ENCODE results near the gene TSPEAR. TPM values are rescaled to one million over a fixed set of nuclear protein-coding genes. Genes with fewer than 3 reads are reported as not detected.

The TSPEAR gene
- polyA plus RNA-seq, 1 experiment: not detected

- H3K27me3 ChIP-seq (ENCODE audit: control insufficient read depth, insufficient read depth, low read length): peaks cover 4% of the 10 kb centered on the region; the same call in 1 of the 2 replicates
- no peak for TF ChIP-seq CTCF (IDR thresholded peaks at IDR 0.05; ENCODE audit: insufficient read depth, low read depth, low read length)
- H3K4me3 ChIP-seq (ENCODE audit: low read depth, low read length): no peak overlapping the region
- no peak for DNase-seq (ENCODE audit: low read depth)
- CTCF ChIA-PET: interaction anchor here (0.7 to 1.2 kb wide), 2 partner anchors 11 to 31 kb away, joined by 3 read pairs; no protein-coding TSS in a partner anchor
- no peaks in the 10 kb centered on the region for H3K36me3 ChIP-seq (ENCODE audit: control insufficient read depth, insufficient read depth, low read length)
- POLR2A ChIA-PET: no interaction called here
These were observed 232.6 kb downstream of the TSPEAR start for GRCh38 chr21:44478801-44479167.

DNA sequence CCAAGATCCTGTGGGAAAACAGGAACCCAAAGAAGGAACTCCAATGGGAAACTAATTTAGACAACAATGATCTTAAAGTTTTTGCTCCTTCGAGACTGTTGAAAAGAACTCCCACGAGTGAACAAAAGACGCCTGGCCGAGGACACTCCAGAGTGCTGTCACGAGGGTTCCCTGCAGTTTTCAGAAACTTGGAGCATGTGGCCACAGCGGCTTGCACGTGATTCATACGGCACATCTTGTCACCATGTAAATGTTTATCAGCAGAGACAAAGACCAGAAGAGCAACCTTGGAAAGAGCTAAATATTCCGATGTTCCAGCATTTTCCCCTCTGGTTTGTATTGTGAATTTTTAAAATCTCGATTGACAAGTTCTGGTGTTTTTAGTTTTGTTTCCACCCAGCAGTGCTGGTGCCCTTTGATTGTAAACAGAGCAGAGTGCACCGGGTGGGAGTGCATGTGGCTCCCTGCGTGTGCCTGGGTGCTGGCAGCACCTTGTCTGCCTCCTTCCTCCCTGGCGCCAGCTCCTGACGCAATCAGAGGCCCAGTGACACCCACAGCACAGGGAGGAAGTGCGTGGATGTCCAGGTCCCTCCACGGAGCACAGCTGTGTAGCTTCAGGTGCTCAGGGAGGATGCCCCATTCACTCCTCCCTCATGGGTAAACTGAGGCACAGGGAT, 233.1 kb downstream of the TSPEAR start:
- no peak overlapping the region for H3K4me3 ChIP-seq (ENCODE audit: low read depth, low read length)
- peaks cover 4% of the 10 kb centered on the region; the same call in 1 of the 2 replicates for H3K27me3 ChIP-seq (ENCODE audit: control insufficient read depth, insufficient read depth, low read length)
- no peaks in the 10 kb centered on the region for H3K36me3 ChIP-seq (ENCODE audit: control insufficient read depth, insufficient read depth, low read length)
- DNase-seq (ENCODE audit: low read depth): no peak
- ChIA-PET POLR2A (no interaction called here), CTCF (interaction anchor here (0.7 kb wide), 1 partner anchor 32 kb away, joined by 3 read pairs; no protein-coding TSS in a partner anchor)
- TF ChIP-seq CTCF (IDR thresholded peaks at IDR 0.05; ENCODE audit: insufficient read depth, low read depth, low read length): no peak

GRCh38 chr21:44477712-44478111, 233.7 kb downstream of the TSPEAR start:
- POLR2A ChIA-PET: no interaction called here
- peaks cover 4% of the 10 kb centered on the region; the same call in 1 of the 2 replicates for H3K27me3 ChIP-seq (ENCODE audit: control insufficient read depth, insufficient read depth, low read length)
- CTCF ChIA-PET: no interaction called here
- H3K4me3 ChIP-seq (ENCODE audit: low read depth, low read length): no peak overlapping the region
- no peaks in the 10 kb centered on the region for H3K36me3 ChIP-seq (ENCODE audit: control insufficient read depth, insufficient read depth, low read length)
- DNase-seq (ENCODE audit: low read depth): no peak
- TF ChIP-seq CTCF (IDR thresholded peaks at IDR 0.05; ENCODE audit: insufficient read depth, low read depth, low read length): no peak

GRCh38 chr21:44477131-44477530, 234.2 kb downstream of the TSPEAR start:
- POLR2A ChIA-PET: no interaction called here
- CTCF ChIA-PET: no interaction called here
- H3K27me3 ChIP-seq (ENCODE audit: control insufficient read depth, insufficient read depth, low read length): peaks cover 4% of the 10 kb centered on the region; the same call in 1 of the 2 replicates
- no peak overlapping the region for H3K4me3 ChIP-seq (ENCODE audit: low read depth, low read length)
- no peaks in the 10 kb centered on the region for H3K36me3 ChIP-seq (ENCODE audit: control insufficient read depth, insufficient read depth, low read length)
- TF ChIP-seq CTCF (IDR thresholded peaks at IDR 0.05; ENCODE audit: insufficient read depth, low read depth, low read length): no peak
- DNase-seq (ENCODE audit: low read depth): no peak

DNA sequence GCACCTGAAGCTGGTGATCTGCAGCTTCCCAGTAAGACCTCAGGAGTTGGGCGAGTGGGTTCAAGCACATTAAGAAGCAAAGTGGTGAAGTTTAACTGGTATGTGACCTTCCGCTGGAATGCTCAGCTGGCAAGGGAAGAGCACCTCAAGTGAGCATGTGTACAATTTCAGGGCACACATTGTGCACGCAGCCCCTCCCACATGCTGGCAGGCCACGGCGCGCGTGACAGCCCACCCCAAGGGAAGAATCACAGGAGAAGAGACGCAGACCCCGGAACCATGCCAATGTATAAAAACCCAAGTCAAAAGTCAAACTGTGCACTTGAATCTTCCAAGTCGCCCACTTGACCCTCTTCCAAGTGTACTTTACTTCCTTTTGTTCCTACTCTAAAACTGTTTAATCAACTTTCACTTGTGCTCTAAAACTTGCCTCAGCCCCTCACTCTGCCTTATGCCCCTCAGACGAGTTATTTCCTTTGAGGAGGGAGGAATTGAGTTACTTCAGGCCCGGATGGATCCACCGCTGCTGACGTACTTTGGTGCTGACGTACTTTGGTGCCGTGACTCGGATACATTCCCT, 236.0 kb downstream of the TSPEAR start:
- DNase-seq (ENCODE audit: low read depth): no peak
- peaks cover 4% of the 10 kb centered on the region; the same call in 1 of the 2 replicates for H3K27me3 ChIP-seq (ENCODE audit: control insufficient read depth, insufficient read depth, low read length)

More for the DNA sequence above, 236.0 kb downstream of the TSPEAR start:
- Histone ChIP-seq H3K36me3 (ENCODE audit: control insufficient read depth, insufficient read depth, low read length) (no peaks in the 10 kb centered on the region), H3K4me3 (ENCODE audit: low read depth, low read length) (no peak overlapping the region)
- ChIA-PET POLR2A (no interaction called here), CTCF (interaction anchor here (1.0 to 1.5 kb wide), 2 partner anchors 17 to 27 kb away, joined by 3 to 4 read pairs; no protein-coding TSS in a partner anchor)
- TF ChIP-seq CTCF (IDR thresholded peaks at IDR 0.05; ENCODE audit: insufficient read depth, low read depth, low read length): no peak

All from BJ (cell line).